Cardiac muscle cell (in vitro differentiated cells and primary cell): Measurements from ENCODE around the gene ACSM2B. TPM values are rescaled to one million over a fixed set of nuclear protein-coding genes. Genes with fewer than 3 reads are reported as not detected.

Experiments used
- DNase-seq, 2 donors: peaks; one replicate each; pipeline versions ENCODE4 v3.0.0 to v3.0.0-alpha.2; 2010 to 2017; ENCODE audit warnings: low read depth in 1 of 2, low spot score in 1 of 2
- H3K27ac ChIP-seq: fragments of 200-600 bp; sonication (generic); 2 replicates; pipeline ENCODE4 v1.5.1; 2016
- H3K27me3 ChIP-seq: fragments of 200-600 bp; sonication (generic); 2 replicates; pipeline ENCODE4 v1.6.0; 2016; ENCODE audit warnings: control low read depth
- H3K36me3 ChIP-seq: fragments of 200-600 bp; sonication (generic); 2 replicates; pipeline ENCODE4 v1.5.1; 2016; ENCODE audit warnings: control low read depth
- H3K4me1 ChIP-seq: fragments of 200-600 bp; sonication (generic); 2 replicates; pipeline ENCODE4 v1.8.1; 2017; ENCODE audit warnings: low read depth, mild to moderate bottlenecking, mixed run types
- H3K4me3 ChIP-seq: fragments of 200-600 bp; sonication (generic); 2 replicates; pipeline ENCODE4 v1.5.1; 2016; ENCODE audit warnings: mild to moderate bottlenecking
- H3K9me3 ChIP-seq: fragments of 200-600 bp; sonication (generic); 2 replicates; pipeline ENCODE4 v1.5.1; 2017; ENCODE audit warnings: low read depth, mild to moderate bottlenecking, control low read depth
- polyA plus RNA-seq: library from polyadenylated mRNA; unstranded; fragments of >200 nt; fragmentation: Nextera tagmentation; extraction: Ambion mirVana; gene quantifications from 2 replicates; pipeline ENCODE4 v1.2.1, GENCODE V29; 2016
- total RNA-seq: library from RNA; depleted of rRNA; stranded (reverse); fragments of >200 nt; gene quantifications from 2 replicates; pipeline ENCODE4 v1.2.3, GENCODE V29; 2016
- TF ChIP-seq, protein P1 (sequence below): IDR thresholded peaks from 2 replicates; pipeline ENCODE4 v1.5.1; 2012; ENCODE audit warnings: low read depth, mild to moderate bottlenecking, low read length

Gene ACSM2B
- total and polyA plus RNA-seq, 2 experiments from 2014 or later, result not detected

DNA sequence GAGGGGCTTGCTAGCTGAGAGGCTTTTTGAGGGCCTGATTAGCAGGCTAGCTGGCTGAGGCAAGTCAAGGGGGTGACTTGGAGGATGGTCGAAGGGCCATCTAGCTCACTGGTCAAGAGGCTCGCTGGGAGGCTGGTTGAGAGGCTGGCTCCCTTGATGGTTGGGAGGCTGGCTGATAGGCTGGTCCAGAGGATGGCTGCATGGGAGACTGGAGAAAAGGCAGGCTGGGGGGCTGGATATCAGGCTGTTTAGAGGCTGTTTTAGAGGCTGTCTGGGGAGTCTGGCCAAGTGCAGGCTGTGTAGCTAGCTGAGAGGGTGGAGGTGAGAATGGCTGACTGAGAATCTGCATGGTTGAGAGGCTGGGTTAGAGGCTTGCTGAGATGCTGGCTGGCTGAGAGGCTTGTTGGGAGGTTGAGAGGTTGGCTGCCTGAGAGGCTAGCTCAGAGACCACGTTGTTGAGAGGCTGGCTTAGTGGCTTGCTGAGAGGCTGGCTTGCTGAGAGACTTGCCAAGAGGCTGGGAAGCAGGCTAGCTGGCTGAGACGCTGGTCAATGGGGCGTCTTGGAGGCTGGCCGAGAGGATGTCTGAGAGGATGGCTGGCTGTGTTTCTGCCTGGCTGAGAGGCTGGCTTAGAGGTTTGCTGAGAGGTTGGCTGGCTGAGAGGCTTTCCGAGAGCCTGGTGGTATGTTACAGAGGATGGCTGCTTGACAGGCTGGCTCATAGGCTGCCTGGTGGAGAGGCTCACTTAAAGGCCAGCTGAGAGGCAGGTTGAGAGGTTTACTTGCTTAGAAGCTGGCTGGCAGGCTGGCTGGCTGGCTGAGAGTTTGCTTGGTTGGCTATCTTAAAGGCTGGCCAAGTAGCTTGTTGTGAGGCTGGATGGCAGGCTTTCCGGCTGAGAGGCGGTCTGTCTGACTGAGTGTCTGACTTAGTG, 36.6 kb upstream of the ACSM2B start:
- Histone ChIP-seq H3K27me3 (no peaks in the 10 kb centered on the region), H3K27ac (no peak overlapping the region), H3K4me1 (no peaks in the 10 kb centered on the region), H3K4me3 (no peak overlapping the region), H3K36me3 (no peaks in the 10 kb centered on the region), H3K9me3 (no peaks in the 10 kb centered on the region)
- TF ChIP-seq, protein P1, sequence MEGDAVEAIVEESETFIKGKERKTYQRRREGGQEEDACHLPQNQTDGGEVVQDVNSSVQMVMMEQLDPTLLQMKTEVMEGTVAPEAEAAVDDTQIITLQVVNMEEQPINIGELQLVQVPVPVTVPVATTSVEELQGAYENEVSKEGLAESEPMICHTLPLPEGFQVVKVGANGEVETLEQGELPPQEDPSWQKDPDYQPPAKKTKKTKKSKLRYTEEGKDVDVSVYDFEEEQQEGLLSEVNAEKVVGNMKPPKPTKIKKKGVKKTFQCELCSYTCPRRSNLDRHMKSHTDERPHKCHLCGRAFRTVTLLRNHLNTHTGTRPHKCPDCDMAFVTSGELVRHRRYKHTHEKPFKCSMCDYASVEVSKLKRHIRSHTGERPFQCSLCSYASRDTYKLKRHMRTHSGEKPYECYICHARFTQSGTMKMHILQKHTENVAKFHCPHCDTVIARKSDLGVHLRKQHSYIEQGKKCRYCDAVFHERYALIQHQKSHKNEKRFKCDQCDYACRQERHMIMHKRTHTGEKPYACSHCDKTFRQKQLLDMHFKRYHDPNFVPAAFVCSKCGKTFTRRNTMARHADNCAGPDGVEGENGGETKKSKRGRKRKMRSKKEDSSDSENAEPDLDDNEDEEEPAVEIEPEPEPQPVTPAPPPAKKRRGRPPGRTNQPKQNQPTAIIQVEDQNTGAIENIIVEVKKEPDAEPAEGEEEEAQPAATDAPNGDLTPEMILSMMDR, result no peak
- DNase-seq, result peak; percentile 23 to 30

DNA sequence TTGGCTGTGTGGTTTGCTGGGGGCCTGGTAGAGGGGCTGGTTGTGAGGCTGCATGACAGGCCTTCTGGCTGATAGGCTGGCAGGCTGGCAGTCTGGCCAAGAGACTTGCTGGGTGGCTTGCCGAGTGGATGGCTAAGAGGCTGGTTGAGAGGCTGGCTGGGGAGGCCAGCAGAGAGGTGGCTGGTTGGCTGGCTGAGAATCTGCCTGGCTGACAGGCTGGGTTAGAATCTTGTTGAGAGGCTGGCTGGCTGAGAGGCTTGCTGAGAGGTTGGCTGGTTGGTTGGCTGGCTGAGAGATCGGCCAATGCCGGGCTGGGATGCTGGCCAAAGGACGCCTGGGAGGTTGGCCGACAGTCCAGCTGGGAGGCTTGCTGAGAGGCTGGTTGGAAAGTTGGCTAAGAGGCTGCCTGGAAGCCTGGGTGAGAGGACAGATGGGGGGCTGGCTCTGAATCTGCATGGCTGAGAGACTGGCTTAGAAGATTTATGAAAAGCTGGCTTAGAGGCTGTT, 35.9 kb upstream of the ACSM2B start:
- DNase-seq, result peak in 1 of 2 donors; percentile 40
- Histone ChIP-seq H3K27ac (no peak overlapping the region), H3K27me3 (no peaks in the 10 kb centered on the region), H3K4me1 (no peaks in the 10 kb centered on the region), H3K36me3 (no peaks in the 10 kb centered on the region), H3K4me3 (no peak overlapping the region), H3K9me3 (no peaks in the 10 kb centered on the region)
- TF ChIP-seq, protein P1, result no peak

DNA sequence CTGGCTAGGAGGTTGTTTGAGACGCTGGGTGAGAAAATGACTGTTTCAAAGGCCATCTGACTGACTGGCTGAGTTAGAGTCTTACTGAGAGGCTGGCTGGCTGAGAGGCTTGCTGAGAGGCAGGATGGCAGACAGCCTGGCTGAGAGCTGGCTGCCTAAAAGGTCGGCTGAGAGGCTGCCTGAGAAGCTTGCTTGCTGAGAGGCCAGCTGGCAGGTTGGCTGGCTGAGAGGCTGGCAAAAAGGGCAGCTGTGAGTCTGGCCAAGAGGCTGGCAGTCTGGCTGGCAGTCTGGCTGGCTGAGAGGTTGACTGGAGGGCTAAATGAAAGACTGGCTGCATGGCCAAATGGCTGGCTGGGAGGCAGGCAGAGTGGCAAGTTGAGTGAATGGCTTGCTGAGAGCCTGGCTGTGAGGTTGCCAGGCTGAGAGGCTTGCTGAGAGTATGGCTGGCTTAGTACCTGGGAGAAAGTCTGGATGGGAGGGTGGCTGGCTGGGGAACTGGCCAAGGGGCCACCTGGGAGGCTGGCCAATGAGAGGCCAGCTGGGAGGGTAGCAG, 35.3 kb upstream of the ACSM2B start:
- H3K36me3 ChIP-seq, result no peaks in the 10 kb centered on the region
- H3K9me3 ChIP-seq, result no peaks in the 10 kb centered on the region
- no peaks in the 10 kb centered on the region for H3K27me3 ChIP-seq
- no peak overlapping the region for H3K27ac ChIP-seq
- no peak overlapping the region for H3K4me3 ChIP-seq
- DNase-seq, result no peak
- H3K4me1 ChIP-seq, result no peaks in the 10 kb centered on the region
- TF ChIP-seq, protein P1, result no peak

DNA sequence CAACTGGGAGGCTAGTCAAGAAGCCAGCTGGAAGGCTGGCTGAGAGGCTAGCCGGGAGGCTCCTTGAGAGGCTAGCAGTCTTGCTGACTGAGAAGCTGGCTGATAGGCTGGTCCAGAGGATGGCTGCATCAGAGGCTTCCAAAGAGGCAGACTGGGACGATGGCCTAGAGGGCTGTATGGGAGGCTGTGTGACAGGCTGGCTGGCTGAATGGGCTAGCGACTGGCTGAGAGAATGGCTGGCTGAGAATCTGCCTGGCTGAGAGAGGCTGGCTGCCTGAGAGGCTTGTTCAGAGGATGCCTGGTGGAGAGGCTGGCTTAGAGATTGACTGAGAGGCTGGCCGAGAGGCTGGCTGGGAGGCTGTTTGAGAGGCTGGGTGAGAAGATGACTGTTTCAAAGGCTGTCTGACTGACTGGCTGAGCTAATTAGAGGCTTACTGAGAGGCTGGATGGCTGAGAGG, 34.8 kb upstream of the ACSM2B start:
- no peak for DNase-seq
- Histone ChIP-seq H3K27ac (no peak overlapping the region), H3K4me1 (no peaks in the 10 kb centered on the region), H3K27me3 (no peaks in the 10 kb centered on the region), H3K9me3 (no peaks in the 10 kb centered on the region), H3K4me3 (no peak overlapping the region), H3K36me3 (no peaks in the 10 kb centered on the region)
- TF ChIP-seq, protein P1, result no peak

DNA sequence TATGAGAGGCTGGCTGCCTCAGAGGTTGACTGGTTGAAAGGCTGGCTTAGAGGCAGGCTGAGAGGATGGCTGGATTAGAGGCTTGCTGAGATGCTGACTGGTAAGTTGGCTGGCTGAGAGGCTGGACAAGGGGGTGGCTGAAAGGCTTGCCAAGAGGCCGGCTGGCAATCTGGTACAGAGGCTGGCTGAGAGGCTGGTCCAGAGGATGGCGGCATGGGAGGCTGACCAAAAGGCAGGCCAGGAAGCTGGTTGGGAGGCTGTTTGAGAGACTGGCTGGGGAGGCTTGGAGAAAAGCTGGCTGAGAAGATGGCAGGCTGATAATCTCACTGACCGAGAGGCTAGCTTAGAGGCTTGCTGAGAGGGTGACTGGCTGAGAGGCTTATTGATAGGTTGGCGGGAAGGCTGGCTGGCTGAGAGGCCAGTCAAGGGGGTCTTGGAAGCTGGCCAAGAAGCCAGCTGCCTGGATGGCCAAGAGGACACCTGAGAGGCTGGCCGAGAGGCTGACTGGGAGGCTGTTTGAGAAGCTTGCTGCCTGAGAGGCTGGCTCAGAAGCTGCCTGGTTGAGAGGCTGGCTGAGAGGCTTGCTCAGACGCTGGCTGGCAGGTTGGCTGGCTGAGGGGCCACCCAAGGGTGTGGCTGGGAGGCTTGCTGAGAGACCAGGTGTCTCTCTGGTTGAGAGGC, 34.2 kb upstream of the ACSM2B start:
- Histone ChIP-seq H3K4me3 (no peak overlapping the region), H3K27me3 (no peaks in the 10 kb centered on the region), H3K27ac (no peak overlapping the region), H3K36me3 (no peaks in the 10 kb centered on the region), H3K4me1 (no peaks in the 10 kb centered on the region), H3K9me3 (no peaks in the 10 kb centered on the region)
- DNase-seq, result peak in 1 of 2 donors; percentile 30
- TF ChIP-seq, protein P1, result no peak
